ENCODE results near the gene GPAT2.
"Not testable (repeated sequence)": the region's sequence is repeated elsewhere in the genome, so short reads cannot be mapped to it uniquely, and the experiment has no call there.

GPAT2 gene

GRCh38 chr2:96055830-96056229 is 21.1 kb upstream of the GPAT2 start:
- H3K79me2 ChIP-seq (ENCODE audit: insufficient read depth, low read depth); H3K4me3 ChIP-seq (IDR thresholded peaks at IDR 0.05; ENCODE audit: insufficient read depth, low read depth, low read length); H3K4me1 ChIP-seq (ENCODE audit: low read depth, poor library complexity, severe bottlenecking); H2AFZ ChIP-seq (ENCODE audit: low read depth); H3K27ac ChIP-seq; H3K4me2 ChIP-seq; H4K20me1 ChIP-seq (ENCODE audit: insufficient read depth); H3K27me3 ChIP-seq (ENCODE audit: insufficient read depth, low read depth); H3K9ac ChIP-seq; H3K36me3 ChIP-seq (ENCODE audit: insufficient read depth): not testable (repeated sequence)

GRCh38 chr2:96054537-96054936 is 19.8 kb upstream of the GPAT2 start:
- H4K20me1 ChIP-seq (ENCODE audit: insufficient read depth); H3K36me3 ChIP-seq (ENCODE audit: insufficient read depth); H3K4me3 ChIP-seq (IDR thresholded peaks at IDR 0.05; ENCODE audit: insufficient read depth, low read depth, low read length); H3K9ac ChIP-seq; H3K79me2 ChIP-seq (ENCODE audit: insufficient read depth, low read depth); H3K4me1 ChIP-seq (ENCODE audit: low read depth, poor library complexity, severe bottlenecking); H3K27ac ChIP-seq; H3K4me2 ChIP-seq; H3K27me3 ChIP-seq (ENCODE audit: insufficient read depth, low read depth); H2AFZ ChIP-seq (ENCODE audit: low read depth): not testable (repeated sequence)

GRCh38 chr2:96053385-96053784 is 18.7 kb upstream of the GPAT2 start:
- H4K20me1 ChIP-seq (ENCODE audit: insufficient read depth); H3K27ac ChIP-seq; H3K4me3 ChIP-seq (IDR thresholded peaks at IDR 0.05; ENCODE audit: insufficient read depth, low read depth, low read length); H3K4me2 ChIP-seq; H3K9ac ChIP-seq; H3K36me3 ChIP-seq (ENCODE audit: insufficient read depth); H3K27me3 ChIP-seq (ENCODE audit: insufficient read depth, low read depth); H3K79me2 ChIP-seq (ENCODE audit: insufficient read depth, low read depth); H2AFZ ChIP-seq (ENCODE audit: low read depth); H3K4me1 ChIP-seq (ENCODE audit: low read depth, poor library complexity, severe bottlenecking): not testable (repeated sequence)

- H3K27ac ChIP-seq; H3K79me2 ChIP-seq (ENCODE audit: insufficient read depth, low read depth); H2AFZ ChIP-seq (ENCODE audit: low read depth); H3K4me2 ChIP-seq; H3K36me3 ChIP-seq (ENCODE audit: insufficient read depth); H3K4me1 ChIP-seq (ENCODE audit: low read depth, poor library complexity, severe bottlenecking); H3K27me3 ChIP-seq (ENCODE audit: insufficient read depth, low read depth); H4K20me1 ChIP-seq (ENCODE audit: insufficient read depth); H3K4me3 ChIP-seq (IDR thresholded peaks at IDR 0.05; ENCODE audit: insufficient read depth, low read depth, low read length); H3K9ac ChIP-seq: not testable (repeated sequence)
Observed at GRCh38 chr2:96052632-96053031, 17.9 kb upstream of the GPAT2 start.

GRCh38 chr2:96049917-96050262 is 15.2 kb upstream of the GPAT2 start:
- not testable (repeated sequence) for H3K36me3 ChIP-seq (ENCODE audit: insufficient read depth); H3K27ac ChIP-seq; H2AFZ ChIP-seq (ENCODE audit: low read depth); H3K27me3 ChIP-seq (ENCODE audit: insufficient read depth, low read depth); H3K4me1 ChIP-seq (ENCODE audit: low read depth, poor library complexity, severe bottlenecking); H3K4me3 ChIP-seq (IDR thresholded peaks at IDR 0.05; ENCODE audit: insufficient read depth, low read depth, low read length); H3K9ac ChIP-seq; H3K4me2 ChIP-seq; H4K20me1 ChIP-seq (ENCODE audit: insufficient read depth); H3K79me2 ChIP-seq (ENCODE audit: insufficient read depth, low read depth)

GRCh38 chr2:96049049-96049916 is 14.6 kb upstream of the GPAT2 start:
- H3K27ac ChIP-seq; H3K79me2 ChIP-seq (ENCODE audit: insufficient read depth, low read depth); H3K4me2 ChIP-seq; H3K4me3 ChIP-seq (IDR thresholded peaks at IDR 0.05; ENCODE audit: insufficient read depth, low read depth, low read length); H3K36me3 ChIP-seq (ENCODE audit: insufficient read depth); H4K20me1 ChIP-seq (ENCODE audit: insufficient read depth); H3K9ac ChIP-seq; H2AFZ ChIP-seq (ENCODE audit: low read depth); H3K4me1 ChIP-seq (ENCODE audit: low read depth, poor library complexity, severe bottlenecking); H3K27me3 ChIP-seq (ENCODE audit: insufficient read depth, low read depth): not testable (repeated sequence)

GRCh38 chr2:96035554-96035953 is 838 bp upstream of the GPAT2 start:
- not testable (repeated sequence) for H3K79me2 ChIP-seq (ENCODE audit: insufficient read depth, low read depth); H3K36me3 ChIP-seq (ENCODE audit: insufficient read depth); H3K4me1 ChIP-seq (ENCODE audit: low read depth, poor library complexity, severe bottlenecking); H3K27me3 ChIP-seq (ENCODE audit: insufficient read depth, low read depth); H3K9ac ChIP-seq; H3K4me2 ChIP-seq; H4K20me1 ChIP-seq (ENCODE audit: insufficient read depth); H3K4me3 ChIP-seq (IDR thresholded peaks at IDR 0.05; ENCODE audit: insufficient read depth, low read depth, low read length); H3K27ac ChIP-seq; H2AFZ ChIP-seq (ENCODE audit: low read depth)

GRCh38 chr2:96033997-96034396 is 719 bp downstream of the GPAT2 start:
- H3K27ac ChIP-seq; H3K27me3 ChIP-seq (ENCODE audit: insufficient read depth, low read depth); H3K4me3 ChIP-seq (IDR thresholded peaks at IDR 0.05; ENCODE audit: insufficient read depth, low read depth, low read length); H2AFZ ChIP-seq (ENCODE audit: low read depth); H4K20me1 ChIP-seq (ENCODE audit: insufficient read depth); H3K79me2 ChIP-seq (ENCODE audit: insufficient read depth, low read depth); H3K36me3 ChIP-seq (ENCODE audit: insufficient read depth); H3K4me2 ChIP-seq; H3K4me1 ChIP-seq (ENCODE audit: low read depth, poor library complexity, severe bottlenecking); H3K9ac ChIP-seq: not testable (repeated sequence)

GRCh38 chr2:96027725-96028325 is 6.9 kb downstream of the GPAT2 start:
- not testable (repeated sequence) for H3K4me2 ChIP-seq; H2AFZ ChIP-seq (ENCODE audit: low read depth); H3K4me1 ChIP-seq (ENCODE audit: low read depth, poor library complexity, severe bottlenecking); H3K27me3 ChIP-seq (ENCODE audit: insufficient read depth, low read depth); H3K27ac ChIP-seq; H3K9ac ChIP-seq; H3K36me3 ChIP-seq (ENCODE audit: insufficient read depth); H3K4me3 ChIP-seq (IDR thresholded peaks at IDR 0.05; ENCODE audit: insufficient read depth, low read depth, low read length); H4K20me1 ChIP-seq (ENCODE audit: insufficient read depth); H3K79me2 ChIP-seq (ENCODE audit: insufficient read depth, low read depth)

GRCh38 chr2:96025755-96026154 is 9.0 kb downstream of the GPAT2 start:
- not testable (repeated sequence) for H3K79me2 ChIP-seq (ENCODE audit: insufficient read depth, low read depth); H3K27ac ChIP-seq; H4K20me1 ChIP-seq (ENCODE audit: insufficient read depth); H3K36me3 ChIP-seq (ENCODE audit: insufficient read depth); H3K9ac ChIP-seq; H3K4me1 ChIP-seq (ENCODE audit: low read depth, poor library complexity, severe bottlenecking); H3K4me3 ChIP-seq (IDR thresholded peaks at IDR 0.05; ENCODE audit: insufficient read depth, low read depth, low read length); H3K27me3 ChIP-seq (ENCODE audit: insufficient read depth, low read depth); H3K4me2 ChIP-seq; H2AFZ ChIP-seq (ENCODE audit: low read depth)
